ENCODE data around the gene KCNQ1OT1.

- TF ChIP-seq CTCF (IDR thresholded peaks at IDR 0.05) = no peak
- no peak for TF ChIP-seq POLR2A (IDR thresholded peaks at IDR 0.05)
Measured at GRCh38 chr11:2576549-2576948, 123.2 kb downstream of the KCNQ1OT1 start.
